Measurements from ENCODE around the gene NDST4.

NDST4 gene

GRCh38 chr4:115110191-115111181 lies 2.9 kb downstream of the NDST4 start:
- no peak overlapping the region for H3K27ac ChIP-seq (replicated peaks)
- TF ChIP-seq GABPA (IDR thresholded peaks at IDR 0.05; ENCODE audit: low read depth) (no peak), CTCF (IDR thresholded peaks at IDR 0.05; ENCODE audit: insufficient read depth, low read length) (no peak), POLR2AphosphoS5 (IDR thresholded peaks at IDR 0.05; ENCODE audit: low read depth) (no peak), REST (IDR thresholded peaks at IDR 0.05; ENCODE audit: insufficient replicate concordance, low read depth) (no peak), SPI1 (IDR thresholded peaks at IDR 0.05; ENCODE audit: borderline replicate concordance, low read depth) (no peak)
- no peak for DNase-seq (ENCODE audit: low read depth in 1 of 2, low spot score in 1 of 2)
- H3K27me3 ChIP-seq (ENCODE audit: insufficient read depth, poor library complexity, severe bottlenecking) = peaks cover 2% of the 10 kb centered on the region
- no peak overlapping the region for H3K4me3 ChIP-seq (replicated peaks; ENCODE audit: insufficient read depth, low read length)

GRCh38 chr4:115108850-115109249 lies 4.6 kb downstream of the NDST4 start:
- no peak for DNase-seq (ENCODE audit: low read depth in 1 of 2, low spot score in 1 of 2)
- Histone ChIP-seq H3K4me3 (replicated peaks; ENCODE audit: insufficient read depth, low read length) (no peak overlapping the region), H3K27ac (replicated peaks) (no peak overlapping the region), H3K27me3 (ENCODE audit: insufficient read depth, poor library complexity, severe bottlenecking) (peaks cover 2% of the 10 kb centered on the region)
- TF ChIP-seq SPI1 (IDR thresholded peaks at IDR 0.05; ENCODE audit: borderline replicate concordance, low read depth) (no peak), CTCF (IDR thresholded peaks at IDR 0.05; ENCODE audit: insufficient read depth, low read length) (no peak), REST (IDR thresholded peaks at IDR 0.05; ENCODE audit: insufficient replicate concordance, low read depth) (no peak), GABPA (IDR thresholded peaks at IDR 0.05; ENCODE audit: low read depth) (no peak), POLR2AphosphoS5 (IDR thresholded peaks at IDR 0.05; ENCODE audit: low read depth) (no peak)

GRCh38 chr4:115107411-115107810 lies 6.0 kb downstream of the NDST4 start:
- Histone ChIP-seq H3K27ac (replicated peaks) (no peak overlapping the region), H3K4me3 (replicated peaks; ENCODE audit: insufficient read depth, low read length) (no peak overlapping the region), H3K27me3 (ENCODE audit: insufficient read depth, poor library complexity, severe bottlenecking) (peaks cover 2% of the 10 kb centered on the region)
- DNase-seq (ENCODE audit: low read depth in 1 of 2, low spot score in 1 of 2) = no peak
- no peak for TF ChIP-seq POLR2AphosphoS5 (IDR thresholded peaks at IDR 0.05; ENCODE audit: low read depth)

GRCh38 chr4:115101675-115102074 lies 11.7 kb downstream of the NDST4 start:
- no peak overlapping the region for H3K4me3 ChIP-seq (replicated peaks; ENCODE audit: insufficient read depth, low read length)
- H3K27ac ChIP-seq (replicated peaks) = no peak overlapping the region
- no peak for TF ChIP-seq CTCF (IDR thresholded peaks at IDR 0.05; ENCODE audit: insufficient read depth, low read length)
- TF ChIP-seq SPI1 (IDR thresholded peaks at IDR 0.05; ENCODE audit: borderline replicate concordance, low read depth) = no peak
- no peak for TF ChIP-seq GABPA (IDR thresholded peaks at IDR 0.05; ENCODE audit: low read depth)
- TF ChIP-seq POLR2AphosphoS5 (IDR thresholded peaks at IDR 0.05; ENCODE audit: low read depth) = no peak
- TF ChIP-seq REST (IDR thresholded peaks at IDR 0.05; ENCODE audit: insufficient replicate concordance, low read depth) = no peak
- H3K27me3 ChIP-seq (ENCODE audit: insufficient read depth, poor library complexity, severe bottlenecking) = no peaks in the 10 kb centered on the region
- no peak for DNase-seq (ENCODE audit: low read depth in 1 of 2, low spot score in 1 of 2)
